Left lung (tissue), 10 donors: ENCODE results near the gene HMCES. TPM values are rescaled to one million over a fixed set of nuclear protein-coding genes. Genes with fewer than 3 reads are reported as not detected.

Experiments used
- ATAC-seq: fragments of 200-7000 bp; cut with Tn5 transposase; one replicate; pipeline ENCODE4 v1.9.1; 2020; ENCODE audit warnings: moderate library complexity
- DNase-seq, 4 donors: peaks; one replicate each; pipeline ENCODE4 v3.0.0-alpha.2; 2013 to 2020
- H3K27ac ChIP-seq, 2 donors: fragments of 200-600 bp; sonication (generic) in 1 of 2; one replicate each; pipeline versions ENCODE4 v1.5.0 to v1.8.0; 2020 to 2021
- H3K27me3 ChIP-seq, 2 donors: fragments of 200-600 bp; sonication (generic) in 1 of 2; one replicate each; pipeline versions ENCODE4 v1.5.0 to v1.8.0; 2020 to 2021
- H3K36me3 ChIP-seq, 2 donors: fragments of 200-600 bp; sonication (generic) in 1 of 2; one replicate each; pipeline versions ENCODE4 v1.5.0 to v1.8.0; 2020 to 2021
- H3K4me1 ChIP-seq, 2 donors: fragments of 200-600 bp; one replicate each; pipeline ENCODE4 v1.8.0; 2021
- H3K4me3 ChIP-seq, 2 donors: fragments of 200-600 bp; sonication (generic) in 1 of 2; one replicate each; pipeline versions ENCODE4 v1.5.0 to v1.8.0; 2020 to 2021; ENCODE audit warnings: mild to moderate bottlenecking in 1 of 2
- H3K9me3 ChIP-seq, 2 donors: fragments of 200-600 bp; sonication (generic) in 1 of 2; one replicate each; pipeline versions ENCODE4 v1.5.0 to v1.8.0; 2020 to 2021
- CTCF ChIP-seq, 2 donors: fragments of 200-600 bp; sonication (generic) in 1 of 2; IDR thresholded peaks; one replicate each; pipeline versions ENCODE4 v1.5.0 to v1.8.0; 2021; ENCODE audit warnings: antibody characterized with exemption in 2 of 2
- intact Hi-C, 2 donors: fragments of 100-400 bp; cut with DNase I; formaldehyde crosslinking; loops; one replicate each; pipeline versions ENCODE4 v1.11.2 to v1.14.2; 2022
- polyA plus RNA-seq, 6 donors: library from polyadenylated mRNA; unstranded; fragments of 120-200 nt; gene quantifications; one replicate each; pipeline ENCODE4 v1.2.1, GENCODE V29; 2013; ENCODE audit not compliant: insufficient read length in 6 of 6
- total RNA-seq, 2 donors: library from RNA; stranded (reverse); fragmentation: NEBNext Ultra II Directional; extraction: Animal tissue kit (Norgen Biotek cat#: 25700); gene quantifications; one replicate each; pipeline ENCODE4 v1.2.1, GENCODE V29; 2021
- donor health status: DM: no; HTN: yes; CAD: no.
- donor health status: DM: no; HTN: no; CAD: no.

The HMCES gene
- total and polyA plus RNA-seq, 8 donors: 32.9 to 51.0 (median 46.1) TPM

- peaks cover 0 to 25% of the 10 kb centered on the region in 2 donors for H3K36me3 ChIP-seq
- intact Hi-C loops: no loop called here
- ATAC-seq (no peak), DNase-seq (no peak)
- TF ChIP-seq CTCF (IDR thresholded peaks at IDR 0.05): no peak
- H3K9me3 ChIP-seq: no peaks in the 10 kb centered on the region
- H3K27ac ChIP-seq: no peak overlapping the region
- H3K4me1 ChIP-seq: peaks cover 2 to 18% of the 10 kb centered on the region in 2 donors
- no peaks in the 10 kb centered on the region for H3K27me3 ChIP-seq
- no peak overlapping the region for H3K4me3 ChIP-seq
Observed at GRCh38 chr3:129286081-129286480, 7.4 kb downstream of the HMCES start.

- DNase-seq: no peak
- ATAC-seq: no peak
- Histone ChIP-seq H3K36me3 (peaks cover 0 to 38% of the 10 kb centered on the region in 2 donors), H3K4me1 (no peaks in the 10 kb centered on the region), H3K27ac (no peak overlapping the region), H3K27me3 (no peaks in the 10 kb centered on the region), H3K9me3 (no peaks in the 10 kb centered on the region), H3K4me3 (no peak overlapping the region)
- no peak for TF ChIP-seq CTCF (IDR thresholded peaks at IDR 0.05)
- intact Hi-C loops: no loop called here
Observed at GRCh38 chr3:129288446-129288845, 9.8 kb downstream of the HMCES start.

GRCh38 chr3:129289201-129289921, 10.7 kb downstream of the HMCES start:
- Histone ChIP-seq H3K27ac (no peak overlapping the region), H3K36me3 (peaks cover 0 to 45% of the 10 kb centered on the region in 2 donors), H3K4me3 (no peak overlapping the region), H3K27me3 (no peaks in the 10 kb centered on the region), H3K4me1 (no peaks in the 10 kb centered on the region), H3K9me3 (no peaks in the 10 kb centered on the region)
- DNase-seq (no peak), ATAC-seq (no peak)
- intact Hi-C loops: no loop called here
- no peak for TF ChIP-seq CTCF (IDR thresholded peaks at IDR 0.05)

- ATAC-seq (no peak), DNase-seq (no peak)
- no peaks in the 10 kb centered on the region for H3K4me1 ChIP-seq
- H3K27ac ChIP-seq: no peak overlapping the region
- H3K36me3 ChIP-seq: peaks cover 0 to 55% of the 10 kb centered on the region in 2 donors
- intact Hi-C loops: no loop called here
- H3K27me3 ChIP-seq: no peaks in the 10 kb centered on the region
- no peaks in the 10 kb centered on the region for H3K9me3 ChIP-seq
- TF ChIP-seq CTCF (IDR thresholded peaks at IDR 0.05): no peak
- H3K4me3 ChIP-seq: no peak overlapping the region
Observed at GRCh38 chr3:129291236-129291886, 12.7 kb downstream of the HMCES start.

GRCh38 chr3:129295286-129295685, 16.6 kb downstream of the HMCES start:
- Histone ChIP-seq H3K9me3 (no peaks in the 10 kb centered on the region), H3K27me3 (no peaks in the 10 kb centered on the region), H3K36me3 (peaks cover 0 to 73% of the 10 kb centered on the region in 2 donors), H3K4me3 (no peak overlapping the region), H3K27ac (no peak overlapping the region), H3K4me1 (no peaks in the 10 kb centered on the region)
- intact Hi-C loops: no loop called here
- ATAC-seq (no peak), DNase-seq (no peak)
- no peak for TF ChIP-seq CTCF (IDR thresholded peaks at IDR 0.05)
